Measurements from ENCODE around the gene SMARCAD1. TPM values are rescaled to one million over a fixed set of nuclear protein-coding genes. Genes with fewer than 3 reads are reported as not detected.

SMARCAD1 gene
- total and polyA plus RNA-seq, 4 donors = 3.6 to 18.8 (median 8.7) TPM

DNA sequence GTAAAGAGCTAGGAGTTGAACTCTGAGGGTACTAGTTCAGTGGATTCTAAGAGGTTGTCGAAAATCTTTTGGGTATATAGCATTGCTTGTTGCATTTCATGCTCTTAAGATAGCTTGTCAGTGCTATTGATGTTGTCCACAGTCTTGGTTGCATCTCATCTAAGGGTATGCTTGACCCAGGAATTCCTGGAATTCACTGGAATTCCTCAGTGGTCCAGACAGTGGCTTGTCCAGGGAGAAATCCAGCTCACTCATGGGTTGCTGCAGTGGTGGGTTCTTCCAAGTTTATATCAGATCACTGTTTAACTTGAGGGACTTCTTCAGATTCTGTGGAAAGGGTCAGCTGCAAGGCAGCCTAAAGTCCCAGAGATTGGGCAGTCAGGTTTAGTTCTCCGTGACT is 29.8 kb upstream of the SMARCAD1 start:
- no peaks in the 10 kb centered on the region for H3K9me3 ChIP-seq (ENCODE audit: control insufficient read depth in 4 of 4, low read length in 3 of 4)
- H3K27ac ChIP-seq (ENCODE audit: low read depth in 1 of 2, low read length in 2 of 2) = no peak overlapping the region
- TF ChIP-seq SP1 (IDR thresholded peaks at IDR 0.05) = no peak
- no peak for TF ChIP-seq JUND (IDR thresholded peaks at IDR 0.05)
- TF ChIP-seq YY1 (IDR thresholded peaks at IDR 0.05) = no peak
- no peaks in the 10 kb centered on the region for H3K4me1 ChIP-seq (ENCODE audit: control insufficient read depth in 4 of 4, insufficient read depth in 4 of 4, low read length in 3 of 4)
- H3K36me3 ChIP-seq (ENCODE audit: control insufficient read depth in 4 of 4, insufficient read depth in 3 of 4, low read depth in 1 of 4, low read length in 3 of 4) = no peaks in the 10 kb centered on the region
- no peak overlapping the region for H3K9ac ChIP-seq (ENCODE audit: low read depth in 1 of 2, low read length in 2 of 2)
- no peaks in the 10 kb centered on the region for H3K27me3 ChIP-seq (ENCODE audit: control insufficient read depth in 4 of 4, insufficient read depth in 4 of 4, low read length in 3 of 4)
- no peak for DNase-seq (ENCODE audit: low spot score)
- no peak overlapping the region for H3K4me3 ChIP-seq (ENCODE audit: low read depth in 1 of 3, low read length in 3 of 3)
- WGBS = 80% methylated on average over 2 of the region's 2 CpGs

- Histone ChIP-seq H3K4me3 (ENCODE audit: low read depth in 1 of 3, low read length in 3 of 3) (no peak overlapping the region), H3K27me3 (ENCODE audit: control insufficient read depth in 4 of 4, insufficient read depth in 4 of 4, low read length in 3 of 4) (peaks cover 0 to 3% (median 0%) of the 10 kb centered on the region in 4 donors), H3K36me3 (ENCODE audit: control insufficient read depth in 4 of 4, insufficient read depth in 3 of 4, low read depth in 1 of 4, low read length in 3 of 4) (no peaks in the 10 kb centered on the region), H3K9me3 (ENCODE audit: control insufficient read depth in 4 of 4, low read length in 3 of 4) (no peaks in the 10 kb centered on the region), H3K4me1 (ENCODE audit: control insufficient read depth in 4 of 4, insufficient read depth in 4 of 4, low read length in 3 of 4) (no peaks in the 10 kb centered on the region), H3K9ac (ENCODE audit: low read depth in 1 of 2, low read length in 2 of 2) (no peak overlapping the region), H3K27ac (ENCODE audit: low read depth in 1 of 2, low read length in 2 of 2) (no peak overlapping the region)
- WGBS = 51% methylated on average over 1 of the region's 1 CpG
- no peak for DNase-seq (ENCODE audit: low spot score)
- no peak for TF ChIP-seq EGR1 (IDR thresholded peaks at IDR 0.05; ENCODE audit: low read depth in 2 of 2)
- no peak for TF ChIP-seq NR2F2 (IDR thresholded peaks at IDR 0.05)
- no peak for TF ChIP-seq SP1 (IDR thresholded peaks at IDR 0.05)
Measured at GRCh38 chr4:94181815-94182214, 25.9 kb upstream of the SMARCAD1 start.

DNA sequence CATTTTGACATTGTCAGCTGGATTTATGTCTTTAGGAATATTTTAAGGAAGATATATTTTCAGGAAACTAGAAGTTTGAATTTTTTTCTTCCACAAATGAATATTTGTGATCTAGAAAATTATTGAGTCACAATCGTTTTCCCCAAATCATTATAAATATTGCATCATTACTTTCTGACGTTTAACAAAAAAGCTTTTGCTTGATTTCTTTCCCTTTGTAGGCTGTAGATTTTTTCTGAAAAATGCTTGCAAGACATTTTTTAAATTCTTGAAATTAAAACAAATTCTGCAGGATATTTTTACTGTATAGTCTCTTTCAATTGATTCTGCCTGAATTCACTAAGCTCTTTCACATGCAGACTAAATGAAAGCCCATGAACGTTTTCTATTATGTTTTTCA is 4.9 kb upstream of the SMARCAD1 start:
- H3K4me3 ChIP-seq (ENCODE audit: low read depth in 1 of 3, low read length in 3 of 3) = no peak overlapping the region
- no peak for DNase-seq (ENCODE audit: low spot score)
- no peak overlapping the region for H3K27ac ChIP-seq (ENCODE audit: low read depth in 1 of 2, low read length in 2 of 2)
- H3K27me3 ChIP-seq (ENCODE audit: control insufficient read depth in 4 of 4, insufficient read depth in 4 of 4, low read length in 3 of 4) = no peaks in the 10 kb centered on the region
- TF ChIP-seq, protein P1, sequence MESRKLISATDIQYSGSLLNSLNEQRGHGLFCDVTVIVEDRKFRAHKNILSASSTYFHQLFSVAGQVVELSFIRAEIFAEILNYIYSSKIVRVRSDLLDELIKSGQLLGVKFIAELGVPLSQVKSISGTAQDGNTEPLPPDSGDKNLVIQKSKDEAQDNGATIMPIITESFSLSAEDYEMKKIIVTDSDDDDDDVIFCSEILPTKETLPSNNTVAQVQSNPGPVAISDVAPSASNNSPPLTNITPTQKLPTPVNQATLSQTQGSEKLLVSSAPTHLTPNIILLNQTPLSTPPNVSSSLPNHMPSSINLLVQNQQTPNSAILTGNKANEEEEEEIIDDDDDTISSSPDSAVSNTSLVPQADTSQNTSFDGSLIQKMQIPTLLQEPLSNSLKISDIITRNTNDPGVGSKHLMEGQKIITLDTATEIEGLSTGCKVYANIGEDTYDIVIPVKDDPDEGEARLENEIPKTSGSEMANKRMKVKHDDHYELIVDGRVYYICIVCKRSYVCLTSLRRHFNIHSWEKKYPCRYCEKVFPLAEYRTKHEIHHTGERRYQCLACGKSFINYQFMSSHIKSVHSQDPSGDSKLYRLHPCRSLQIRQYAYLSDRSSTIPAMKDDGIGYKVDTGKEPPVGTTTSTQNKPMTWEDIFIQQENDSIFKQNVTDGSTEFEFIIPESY (IDR thresholded peaks at IDR 0.05) = no peak
- no peaks in the 10 kb centered on the region for H3K36me3 ChIP-seq (ENCODE audit: control insufficient read depth in 4 of 4, insufficient read depth in 3 of 4, low read depth in 1 of 4, low read length in 3 of 4)
- no peak overlapping the region for H3K9ac ChIP-seq (ENCODE audit: low read depth in 1 of 2, low read length in 2 of 2)
- 71% methylated on average over 3 of the region's 3 CpGs for WGBS
- H3K9me3 ChIP-seq (ENCODE audit: control insufficient read depth in 4 of 4, low read length in 3 of 4) = peaks cover 0 to 13% (median 0%) of the 10 kb centered on the region in 4 donors
- H3K4me1 ChIP-seq (ENCODE audit: control insufficient read depth in 4 of 4, insufficient read depth in 4 of 4, low read length in 3 of 4) = no peaks in the 10 kb centered on the region

DNA sequence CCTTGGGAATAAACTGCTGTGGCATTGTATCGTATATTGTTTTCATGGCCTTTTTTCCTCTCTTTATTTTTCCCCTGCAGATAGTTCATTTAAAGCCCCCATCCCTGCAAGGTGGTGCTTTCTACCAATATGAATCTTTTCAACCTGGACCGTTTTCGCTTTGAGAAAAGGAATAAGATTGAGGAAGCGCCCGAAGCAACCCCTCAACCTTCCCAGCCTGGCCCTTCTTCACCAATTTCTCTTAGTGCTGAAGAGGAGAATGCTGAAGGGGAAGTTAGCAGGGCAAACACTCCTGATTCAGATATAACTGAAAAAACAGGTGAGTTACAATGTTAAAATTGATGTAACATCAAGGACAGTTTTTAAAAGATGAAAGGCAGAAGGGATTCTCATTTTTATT is 601 bp downstream of the SMARCAD1 start:
- WGBS = 25% methylated on average over 5 of the region's 5 CpGs
- Histone ChIP-seq H3K9me3 (ENCODE audit: control insufficient read depth in 4 of 4, low read length in 3 of 4) (no peaks in the 10 kb centered on the region), H3K27ac (ENCODE audit: low read depth in 1 of 2, low read length in 2 of 2) (peak overlapping the region; percentile 75 to 95), H3K9ac (ENCODE audit: low read depth in 1 of 2, low read length in 2 of 2) (peak overlapping the region; percentile 15 to 94), H3K4me3 (ENCODE audit: low read depth in 1 of 3, low read length in 3 of 3) (peak overlapping the region; percentile 66 to 98 (median 73)), H3K4me1 (ENCODE audit: control insufficient read depth in 4 of 4, insufficient read depth in 4 of 4, low read length in 3 of 4) (peaks cover 0 to 10% (median 9%) of the 10 kb centered on the region in 4 donors), H3K36me3 (ENCODE audit: control insufficient read depth in 4 of 4, insufficient read depth in 3 of 4, low read depth in 1 of 4, low read length in 3 of 4) (peaks cover 0 to 9% (median 6%) of the 10 kb centered on the region in 4 donors), H3K27me3 (ENCODE audit: control insufficient read depth in 4 of 4, insufficient read depth in 4 of 4, low read length in 3 of 4) (no peaks in the 10 kb centered on the region)
- no peak for DNase-seq (ENCODE audit: low spot score)
- TF ChIP-seq RAD21 (IDR thresholded peaks at IDR 0.05) (no peak), YY1 (IDR thresholded peaks at IDR 0.05) (no peak), HNF4G (IDR thresholded peaks at IDR 0.05) (no peak), FOXA1 (IDR thresholded peaks at IDR 0.05) (no peak)

Data from liver (tissue), 9 donors.